ENCODE results near the gene ALPL. TPM values are rescaled to one million over a fixed set of nuclear protein-coding genes. Genes with fewer than 3 reads are reported as not detected.
"Not testable (repeated sequence)": the region's sequence is repeated elsewhere in the genome, so short reads cannot be mapped to it uniquely, and the experiment has no call there.

ALPL gene
- not detected for total RNA-seq

DNA sequence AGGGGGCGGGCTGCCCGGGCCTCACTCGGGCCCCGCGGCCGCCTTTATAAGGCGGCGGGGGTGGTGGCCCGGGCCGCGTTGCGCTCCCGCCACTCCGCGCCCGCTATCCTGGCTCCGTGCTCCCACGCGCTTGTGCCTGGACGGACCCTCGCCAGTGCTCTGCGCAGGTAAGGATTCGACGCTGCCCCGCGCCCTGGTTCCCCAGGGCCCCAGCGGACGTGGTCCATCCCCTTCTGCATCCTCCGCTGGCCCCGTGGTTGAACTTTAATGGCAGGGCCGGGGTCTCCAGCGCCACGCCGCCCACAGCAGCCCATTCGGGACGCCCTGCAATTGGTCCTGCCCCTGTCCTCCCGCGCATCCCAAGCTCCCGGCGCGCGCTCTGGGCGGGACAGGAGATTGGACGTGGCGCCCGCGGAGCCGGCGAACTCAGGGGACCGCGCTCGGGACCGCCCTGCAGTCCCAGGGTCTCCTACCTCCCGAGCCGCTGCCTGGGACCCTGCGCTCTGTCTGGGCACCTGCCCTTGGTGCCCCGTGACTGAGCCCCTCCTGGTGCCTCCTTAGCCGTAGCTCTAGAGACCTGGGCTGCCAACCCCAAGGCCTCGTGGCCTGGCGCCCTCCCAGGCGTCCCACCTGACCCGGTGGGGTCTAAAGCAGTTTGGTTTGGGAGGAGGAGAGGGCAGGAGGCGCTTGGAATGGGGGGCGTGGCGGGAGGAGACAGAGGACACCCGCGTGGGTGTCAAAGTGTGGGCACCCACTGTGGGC is at the start of gene ALPL:
Gene ALPL, plus strand, starts transcription at position 73 of the 762 bp plus-strand sequence. CDS start 44,659 bp downstream, outside the sequence.
- DNase-seq: no peak
- H3K36me3 Mint-ChIP-seq: no peaks in the 10 kb centered on the region
- intact Hi-C loops (cut with micrococcal nuclease): loop anchor here (2.0 to 10.0 kb wide), 2 partner anchors 85 to 149 kb away; no protein-coding TSS in a partner anchor
- H3K9me3 Mint-ChIP-seq: no peaks in the 10 kb centered on the region
- H3K4me3 Mint-ChIP-seq: peak within 1 kb of the TSS; percentile 20
- CTCF ChIA-PET: interaction anchor here (0.9 to 1.5 kb wide), 8 partner anchors 9 to 742 kb away, joined by 3 to 4 read pairs (median 3); no protein-coding TSS in a partner anchor
- POLR2A ChIA-PET: no interaction called here
- H3K27me3 Mint-ChIP-seq: peaks cover 51% of the 10 kb centered on the region
- H3K27ac Mint-ChIP-seq: no peak within 1 kb of the TSS
- peaks cover 4% of the 10 kb centered on the region for H3K4me1 Mint-ChIP-seq (ENCODE audit: low read depth)

DNA sequence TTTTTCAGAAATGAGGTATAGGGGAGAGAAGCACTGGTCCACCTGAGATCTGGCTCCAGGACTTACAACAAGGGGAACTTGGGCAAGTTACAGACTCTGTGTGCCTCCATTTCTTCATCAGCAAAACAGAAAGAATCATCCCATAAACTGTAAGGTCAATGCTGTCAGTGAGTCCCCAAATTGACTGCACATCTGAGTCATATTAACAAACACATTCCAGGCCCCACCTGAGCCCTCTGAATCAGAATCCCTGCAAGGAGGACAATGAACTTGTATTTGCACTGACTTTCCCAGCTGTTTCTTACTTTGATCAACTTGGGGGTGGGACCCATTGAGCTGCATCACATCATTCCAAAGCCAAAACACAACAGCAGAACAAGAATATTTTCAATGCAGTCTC is 44.1 kb upstream of the ALPL start:
- POLR2A ChIA-PET; H3K36me3 Mint-ChIP-seq; DNase-seq; H3K27ac Mint-ChIP-seq; H3K4me3 Mint-ChIP-seq; CTCF ChIA-PET; H3K27me3 Mint-ChIP-seq; H3K4me1 Mint-ChIP-seq (ENCODE audit: low read depth); H3K9me3 Mint-ChIP-seq: not testable (repeated sequence)
- intact Hi-C loops (cut with micrococcal nuclease): loop anchor here (10.0 kb wide), 1 partner anchor 90 kb away; no protein-coding TSS in a partner anchor

GRCh38 chr1:21467946-21468345 is 41.3 kb upstream of the ALPL start:
- H3K4me1 Mint-ChIP-seq (ENCODE audit: low read depth); DNase-seq; H3K27me3 Mint-ChIP-seq; POLR2A ChIA-PET; H3K4me3 Mint-ChIP-seq; H3K9me3 Mint-ChIP-seq; H3K36me3 Mint-ChIP-seq; H3K27ac Mint-ChIP-seq: not testable (repeated sequence)
- intact Hi-C loops (cut with micrococcal nuclease): loop anchor here (10.0 kb wide), 1 partner anchor 93 kb away; no protein-coding TSS in a partner anchor
- CTCF ChIA-PET: interaction anchor here (0.7 to 1.5 kb wide), 4 partner anchors 91 to 250 kb away, joined by 3 to 5 read pairs (median 3); no protein-coding TSS in a partner anchor

DNA sequence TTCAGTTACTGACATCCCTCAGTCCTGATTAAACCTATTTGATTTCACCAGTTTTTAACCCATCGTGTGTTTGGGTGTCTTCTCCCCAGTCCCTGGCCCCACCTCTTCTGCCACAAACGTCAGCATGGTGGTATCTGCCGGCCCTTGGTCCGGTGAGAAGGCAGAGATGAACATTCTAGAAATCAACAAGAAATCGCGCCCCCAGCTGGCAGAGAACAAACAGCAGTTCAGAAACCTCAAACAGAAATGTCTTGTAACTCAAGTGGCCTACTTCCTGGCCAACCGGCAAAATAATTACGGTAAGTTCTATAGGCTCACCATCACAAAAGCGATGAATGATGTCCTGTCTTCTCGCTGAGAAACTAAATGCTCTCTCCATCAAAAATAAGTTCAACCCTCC is 40.6 kb upstream of the ALPL start:
- Mint-ChIP-seq H3K27me3 (no peaks in the 10 kb centered on the region), H3K9me3 (no peaks in the 10 kb centered on the region), H3K4me3 (no peak overlapping the region), H3K27ac (no peak overlapping the region), H3K4me1 (ENCODE audit: low read depth) (no peaks in the 10 kb centered on the region), H3K36me3 (peaks cover 2% of the 10 kb centered on the region)
- DNase-seq: peak; percentile 58
- ChIA-PET CTCF (interaction anchor here (0.7 to 1.5 kb wide), 4 partner anchors 92 to 251 kb away, joined by 3 to 5 read pairs (median 3); no protein-coding TSS in a partner anchor), POLR2A (no interaction called here)
- intact Hi-C loops (cut with micrococcal nuclease): loop anchor here (10.0 kb wide), 1 partner anchor 94 kb away; no protein-coding TSS in a partner anchor

DNA sequence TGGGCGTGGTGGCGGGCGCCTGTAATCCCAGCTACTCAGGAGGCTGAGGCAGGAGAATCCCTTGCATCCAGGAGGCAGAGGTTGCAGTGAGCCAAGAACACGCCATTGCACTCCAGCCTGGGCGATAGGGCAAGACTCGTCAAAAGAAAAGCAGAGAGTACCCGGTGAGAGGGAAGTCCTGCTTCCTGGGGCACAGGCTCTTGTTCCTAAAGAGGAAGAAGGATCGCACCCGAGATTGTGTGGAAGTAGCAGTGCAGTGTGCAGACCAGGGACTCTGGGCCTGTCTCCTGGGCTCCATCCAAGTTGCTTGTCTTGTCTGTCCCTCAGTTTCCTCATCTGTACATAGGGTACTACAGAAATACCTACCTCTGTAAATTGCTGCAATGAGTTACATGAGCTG is 39.6 kb upstream of the ALPL start:
- Mint-ChIP-seq H3K9me3 (no peaks in the 10 kb centered on the region), H3K27me3 (no peaks in the 10 kb centered on the region), H3K27ac (no peak overlapping the region), H3K36me3 (peaks cover 2% of the 10 kb centered on the region), H3K4me1 (ENCODE audit: low read depth) (no peaks in the 10 kb centered on the region), H3K4me3 (no peak overlapping the region)
- intact Hi-C loops (cut with micrococcal nuclease): loop anchor here (10.0 kb wide), 1 partner anchor 95 kb away; no protein-coding TSS in a partner anchor
- DNase-seq: no peak
- POLR2A ChIA-PET: no interaction called here
- CTCF ChIA-PET: interaction anchor here (0.7 to 1.6 kb wide), 3 partner anchors 199 to 237 kb away, joined by 3 to 5 read pairs (median 4); no protein-coding TSS in a partner anchor

DNA sequence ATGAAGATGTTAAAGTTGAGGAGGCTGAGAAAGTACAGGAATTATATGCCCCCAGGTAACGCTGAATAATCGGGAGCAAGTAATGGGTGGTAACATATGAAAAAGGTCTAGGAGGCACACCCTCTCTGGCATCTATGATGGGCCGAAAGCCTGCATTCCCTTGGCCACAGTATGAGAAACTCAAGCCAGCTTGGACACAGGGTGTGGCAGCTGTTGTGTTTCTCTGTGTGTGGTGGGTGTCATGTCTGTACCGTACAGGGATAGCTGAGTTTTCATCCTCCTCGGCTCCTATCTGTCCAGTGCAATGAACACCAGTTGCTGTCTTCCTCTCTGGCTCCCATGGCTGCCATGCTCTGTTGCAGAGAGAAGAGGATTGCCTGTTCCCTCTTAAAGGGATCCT is 36.4 kb upstream of the ALPL start:
- DNase-seq: no peak
- no peaks in the 10 kb centered on the region for H3K27me3 Mint-ChIP-seq
- no peaks in the 10 kb centered on the region for H3K4me1 Mint-ChIP-seq (ENCODE audit: low read depth)
- H3K9me3 Mint-ChIP-seq: no peaks in the 10 kb centered on the region
- no peak overlapping the region for H3K27ac Mint-ChIP-seq
- H3K4me3 Mint-ChIP-seq: no peak overlapping the region
- ChIA-PET POLR2A (no interaction called here), CTCF (no interaction called here)
- H3K36me3 Mint-ChIP-seq: peaks cover 5% of the 10 kb centered on the region
- intact Hi-C loops (cut with micrococcal nuclease): no loop called here

- no peak overlapping the region for H3K4me3 Mint-ChIP-seq
- H3K4me1 Mint-ChIP-seq (ENCODE audit: low read depth): no peaks in the 10 kb centered on the region
- no peaks in the 10 kb centered on the region for H3K9me3 Mint-ChIP-seq
- intact Hi-C loops (cut with micrococcal nuclease): loop anchor here (2.0 kb wide), 1 partner anchor 52 kb away; no protein-coding TSS in a partner anchor
- peaks cover 3% of the 10 kb centered on the region for H3K27me3 Mint-ChIP-seq
- H3K27ac Mint-ChIP-seq: no peak overlapping the region
- no peak for DNase-seq
- CTCF ChIA-PET: interaction anchor here (0.6 kb wide), 1 partner anchor 73 kb away, joined by 3 read pairs; no protein-coding TSS in a partner anchor
- POLR2A ChIA-PET: no interaction called here
- peaks cover 12% of the 10 kb centered on the region for H3K36me3 Mint-ChIP-seq
These were observed 30.9 kb upstream of the ALPL start for GRCh38 chr1:21478356-21478755.

- POLR2A ChIA-PET; H3K4me1 Mint-ChIP-seq (ENCODE audit: low read depth); H3K36me3 Mint-ChIP-seq; H3K27ac Mint-ChIP-seq; H3K9me3 Mint-ChIP-seq; H3K27me3 Mint-ChIP-seq; CTCF ChIA-PET; DNase-seq; H3K4me3 Mint-ChIP-seq; intact Hi-C loops (cut with micrococcal nuclease): not testable (repeated sequence)
These were observed 25.3 kb upstream of the ALPL start for GRCh38 chr1:21483881-21484280.

GRCh38 chr1:21489146-21489545 is 20.1 kb upstream of the ALPL start:
- ChIA-PET POLR2A (no interaction called here), CTCF (interaction anchor here (0.9 to 1.9 kb wide), 6 partner anchors 9 to 218 kb away, joined by 3 to 4 read pairs (median 3); no protein-coding TSS in a partner anchor)
- Mint-ChIP-seq H3K9me3 (peaks cover 2% of the 10 kb centered on the region), H3K27ac (no peak overlapping the region), H3K4me1 (ENCODE audit: low read depth) (peaks cover 8% of the 10 kb centered on the region), H3K36me3 (no peaks in the 10 kb centered on the region), H3K27me3 (peaks cover 8% of the 10 kb centered on the region), H3K4me3 (peak overlapping the region; percentile 43)
- intact Hi-C loops (cut with micrococcal nuclease): loop anchor here (5.0 kb wide), 1 partner anchor 168 kb away; no protein-coding TSS in a partner anchor
- no peak for DNase-seq

DNA sequence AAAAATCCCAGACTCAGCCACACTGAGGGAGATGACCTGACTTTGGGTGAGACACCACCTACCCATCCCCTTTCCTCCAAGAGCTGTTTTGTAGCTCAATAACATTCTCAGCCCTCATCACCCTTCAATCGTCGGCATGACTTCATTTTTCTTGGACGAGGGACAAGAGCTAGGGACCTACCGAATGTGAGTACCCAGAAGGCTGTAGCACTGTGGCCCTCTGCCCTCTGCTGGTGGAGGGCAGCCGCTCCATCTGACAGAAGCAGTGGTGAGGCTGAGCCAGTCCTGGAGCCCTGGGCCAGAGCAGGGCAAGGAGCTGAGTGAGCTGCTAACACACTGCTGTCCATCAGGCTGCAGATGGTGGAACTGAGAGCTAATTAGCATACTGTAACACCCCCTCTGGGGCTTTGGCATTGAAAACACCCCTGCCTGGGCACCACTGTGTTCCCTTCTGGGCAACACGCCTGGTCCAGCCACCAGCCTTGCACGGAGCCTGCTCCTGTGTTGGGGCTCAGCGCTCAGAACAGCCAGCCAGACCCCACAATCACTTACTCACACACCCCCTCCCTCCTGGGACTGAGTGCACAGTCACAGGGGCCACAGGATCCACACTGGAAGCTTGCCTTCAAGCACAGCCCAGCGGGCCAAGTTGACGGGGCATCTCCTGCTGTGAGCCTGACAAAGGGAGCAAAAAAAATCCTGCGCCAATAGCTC is 18.3 kb upstream of the ALPL start:
- peaks cover 8% of the 10 kb centered on the region for H3K27me3 Mint-ChIP-seq
- intact Hi-C loops (cut with micrococcal nuclease): no loop called here
- POLR2A ChIA-PET: no interaction called here

GRCh38 chr1:21491488-21492355 is 17.5 kb upstream of the ALPL start:
- CTCF ChIA-PET: interaction anchor here (0.7 to 2.4 kb wide), 7 partner anchors 9 to 260 kb away, joined by 3 to 16 read pairs (median 8); no protein-coding TSS in a partner anchor
- Mint-ChIP-seq H3K27me3 (peaks cover 8% of the 10 kb centered on the region), H3K36me3 (no peaks in the 10 kb centered on the region), H3K4me3 (no peak overlapping the region), H3K4me1 (ENCODE audit: low read depth) (peaks cover 8% of the 10 kb centered on the region), H3K27ac (no peak overlapping the region), H3K9me3 (peaks cover 2% of the 10 kb centered on the region)
- no peak for DNase-seq
- intact Hi-C loops (cut with micrococcal nuclease): no loop called here
- POLR2A ChIA-PET: interaction anchor here (0.6 kb wide), 1 partner anchor 279 kb away, joined by 3 read pairs; no protein-coding TSS in a partner anchor

More for the DNA sequence above, 18.3 kb upstream of the ALPL start:
- peak; percentile 59 for DNase-seq
- Mint-ChIP-seq H3K36me3 (no peaks in the 10 kb centered on the region), H3K9me3 (peaks cover 2% of the 10 kb centered on the region), H3K4me1 (ENCODE audit: low read depth) (peaks cover 8% of the 10 kb centered on the region), H3K27ac (no peak overlapping the region), H3K4me3 (no peak overlapping the region)
- CTCF ChIA-PET: interaction anchor here (0.9 to 2.4 kb wide), 8 partner anchors 10 to 278 kb away, joined by 3 to 16 read pairs (median 6); no protein-coding TSS in a partner anchor

Data from activated CD4-positive, alpha-beta memory T cell treated with anti-CD3 and anti-CD28 coated beads for 36 hours (primary cell).